8988T (cell line): Measurements from ENCODE around the gene MPHOSPH9.
"Not testable (repeated sequence)": the region's sequence is repeated elsewhere in the genome, so short reads cannot be mapped to it uniquely, and the experiment has no call there.

Source experiments
- DNase-seq: peaks from one replicate; pipeline ENCODE4 v3.0.0; 2011

Gene MPHOSPH9

GRCh38 chr12:123253641-123254459, 20.9 kb upstream of the MPHOSPH9 start:
- DNase-seq: no peak

- not testable (repeated sequence) for DNase-seq
Observed at GRCh38 chr12:123252365-123252764, 19.4 kb upstream of the MPHOSPH9 start.

GRCh38 chr12:123251403-123252076, 18.6 kb upstream of the MPHOSPH9 start:
- no peak for DNase-seq

GRCh38 chr12:123250471-123251383, 17.8 kb upstream of the MPHOSPH9 start:
- DNase-seq: no peak

GRCh38 chr12:123248996-123249741, 16.2 kb upstream of the MPHOSPH9 start:
- not testable (repeated sequence) for DNase-seq

- DNase-seq: not testable (repeated sequence)
Observed at GRCh38 chr12:123248129-123248528, 15.2 kb upstream of the MPHOSPH9 start.

GRCh38 chr12:123245678-123246077, 12.7 kb upstream of the MPHOSPH9 start:
- no peak for DNase-seq

- no peak for DNase-seq
Observed at GRCh38 chr12:123243671-123244262, 10.8 kb upstream of the MPHOSPH9 start.

- DNase-seq: no peak
Observed at GRCh38 chr12:123242116-123242904, 9.4 kb upstream of the MPHOSPH9 start.

- DNase-seq: no peak
Observed at GRCh38 chr12:123238961-123239360, 6.0 kb upstream of the MPHOSPH9 start.

GRCh38 chr12:123238330-123238682, 5.4 kb upstream of the MPHOSPH9 start:
- DNase-seq: no peak

GRCh38 chr12:123237646-123238329, 4.8 kb upstream of the MPHOSPH9 start:
- DNase-seq: no peak

- no peak for DNase-seq
Observed at GRCh38 chr12:123233505-123234308, 766 bp upstream of the MPHOSPH9 start.

- DNase-seq: no peak
Observed at GRCh38 chr12:123232472-123232806, 502 bp downstream of the MPHOSPH9 start.

- DNase-seq: no peak
Observed at GRCh38 chr12:123231931-123232330, 1.0 kb downstream of the MPHOSPH9 start.

- DNase-seq: no peak
Observed at GRCh38 chr12:123229051-123229450, 3.9 kb downstream of the MPHOSPH9 start.

GRCh38 chr12:123227581-123228258, 5.2 kb downstream of the MPHOSPH9 start:
- DNase-seq: no peak

GRCh38 chr12:123225443-123225842, 7.5 kb downstream of the MPHOSPH9 start:
- no peak for DNase-seq

- no peak for DNase-seq
Observed at GRCh38 chr12:123223241-123223668, 9.7 kb downstream of the MPHOSPH9 start.
